Mesothelial cell of epicardium (in vitro differentiated cells): ENCODE results near the gene ENTPD1. TPM values are rescaled to one million over a fixed set of nuclear protein-coding genes. Genes with fewer than 3 reads are reported as not detected.
"Not testable (repeated sequence)": the region's sequence is repeated elsewhere in the genome, so short reads cannot be mapped to it uniquely, and the experiment has no call there.

Experiments
- DNase-seq, 2 experiments: peaks; one replicate each; pipeline ENCODE4 v3.0.0; 2021; ENCODE audit warnings: low spot score in 2 of 2; ENCODE audit not compliant: unreplicated experiment in 2 of 2
- H3K27ac Mint-ChIP-seq: 2 replicates; pipeline ENCODE4 v1.8.0; 2021; ENCODE audit warnings: mixed read lengths
- H3K27me3 Mint-ChIP-seq: 2 replicates; pipeline ENCODE4 v1.8.0; 2021; ENCODE audit warnings: low read depth, mixed read lengths
- H3K36me3 Mint-ChIP-seq: 2 replicates; pipeline ENCODE4 v1.8.0; 2021; ENCODE audit warnings: mixed read lengths
- H3K4me1 Mint-ChIP-seq: 2 replicates; pipeline ENCODE4 v1.8.0; 2021; ENCODE audit warnings: mixed read lengths
- H3K4me3 Mint-ChIP-seq: 2 replicates; pipeline ENCODE4 v1.8.0; 2021; ENCODE audit warnings: mild to moderate bottlenecking, moderate library complexity, mixed read lengths
- H3K9me3 Mint-ChIP-seq: 2 replicates; pipeline ENCODE4 v1.8.0; 2021; ENCODE audit warnings: mixed read lengths
- CTCF ChIP-seq: fragments of 200-600 bp; sonication (generic); IDR thresholded peaks from one replicate; pipeline ENCODE4 v1.5.0; 2021; ENCODE audit warnings: antibody characterized with exemption; ENCODE audit not compliant: unreplicated experiment
- total RNA-seq: library from RNA; stranded (reverse); gene quantifications from 3 replicates; pipeline ENCODE4 v1.2.1, GENCODE V29; 2021

Gene ENTPD1
- total RNA-seq, 1 donor from 2014 or later, result 1.1 TPM

GRCh38 chr10:95761939-95762492, 6.1 kb downstream of the ENTPD1 start:
- no peaks in the 10 kb centered on the region for H3K36me3 Mint-ChIP-seq
- H3K4me3 Mint-ChIP-seq, result no peak overlapping the region
- H3K9me3 Mint-ChIP-seq, result no peaks in the 10 kb centered on the region

GRCh38 chr10:95767884-95768556, 12.1 kb downstream of the ENTPD1 start:
- TF ChIP-seq CTCF, result no peak
- Mint-ChIP-seq H3K36me3 (no peaks in the 10 kb centered on the region), H3K4me1 (no peaks in the 10 kb centered on the region), H3K9me3 (peaks cover 5% of the 10 kb centered on the region), H3K27ac (no peak overlapping the region), H3K27me3 (peaks cover 3% of the 10 kb centered on the region), H3K4me3 (no peak overlapping the region)
- DNase-seq, result no peak

More at GRCh38 chr10:95761939-95762492, 6.1 kb downstream of the ENTPD1 start:
- TF ChIP-seq CTCF, result no peak
- DNase-seq, result no peak
- Mint-ChIP-seq H3K27me3 (peaks cover 9% of the 10 kb centered on the region), H3K4me1 (no peaks in the 10 kb centered on the region), H3K27ac (no peak overlapping the region)

GRCh38 chr10:95770084-95770720, 14.2 kb downstream of the ENTPD1 start:
- no peak overlapping the region for H3K27ac Mint-ChIP-seq
- DNase-seq, result no peak

GRCh38 chr10:95773454-95773853, 17.5 kb downstream of the ENTPD1 start:
- not testable (repeated sequence) for DNase-seq, H3K36me3 Mint-ChIP-seq, H3K4me1 Mint-ChIP-seq, H3K4me3 Mint-ChIP-seq, H3K27me3 Mint-ChIP-seq, H3K27ac Mint-ChIP-seq
- peaks cover 30% of the 10 kb centered on the region for H3K9me3 Mint-ChIP-seq

More at GRCh38 chr10:95770084-95770720, 14.2 kb downstream of the ENTPD1 start:
- Mint-ChIP-seq H3K4me1 (no peaks in the 10 kb centered on the region), H3K9me3 (peaks cover 15% of the 10 kb centered on the region), H3K36me3 (no peaks in the 10 kb centered on the region), H3K4me3 (no peak overlapping the region), H3K27me3 (no peaks in the 10 kb centered on the region)
- TF ChIP-seq CTCF, result no peak

GRCh38 chr10:95777638-95778037, 21.7 kb downstream of the ENTPD1 start:
- DNase-seq, result not testable (repeated sequence)

GRCh38 chr10:95782318-95782717, 26.4 kb downstream of the ENTPD1 start:
- no peak for DNase-seq
- Mint-ChIP-seq H3K4me1 (no peaks in the 10 kb centered on the region), H3K9me3 (peaks cover 4% of the 10 kb centered on the region), H3K4me3 (no peak overlapping the region), H3K27me3 (peaks cover 39% of the 10 kb centered on the region), H3K36me3 (no peaks in the 10 kb centered on the region), H3K27ac (no peak overlapping the region)
- no peak for TF ChIP-seq CTCF

More at GRCh38 chr10:95777638-95778037, 21.7 kb downstream of the ENTPD1 start:
- not testable (repeated sequence) for H3K27ac Mint-ChIP-seq, H3K4me1 Mint-ChIP-seq, H3K36me3 Mint-ChIP-seq, H3K4me3 Mint-ChIP-seq
- Mint-ChIP-seq H3K9me3 (peaks cover 33% of the 10 kb centered on the region), H3K27me3 (peaks cover 20% of the 10 kb centered on the region)
